ENCODE measurements around the gene TRABD2A. TPM values are rescaled to one million over a fixed set of nuclear protein-coding genes. Genes with fewer than 3 reads are reported as not detected.

TRABD2A gene
- total RNA-seq, 1 donor from 2014 or later = 2.0 TPM

Other genes with a start within 250 kb of the TRABD2A start
- gene TMSB10, start 24.6 kb upstream of the TRABD2A start, total RNA-seq = 2,013 and 2,136 TPM in 2 replicates
- gene KCMF1, start 90.1 kb upstream of the TRABD2A start, total RNA-seq = 61.3 and 62.1 TPM in 2 replicates

Data from progenitor cell of endocrine pancreas (in vitro differentiated cells).